ENCODE measurements around the gene EXOC5.

GRCh38 chr14:57221931-57222330, 46.8 kb downstream of the EXOC5 start:
- no peak for TF ChIP-seq CTCF (IDR thresholded peaks at IDR 0.05)
- no peak for TF ChIP-seq ZFX (IDR thresholded peaks at IDR 0.05; ENCODE audit: borderline replicate concordance)

Measured in 22Rv1 (cell line).